Measurements from ENCODE around the gene KIAA1328. TPM values are rescaled to one million over a fixed set of nuclear protein-coding genes. Genes with fewer than 3 reads are reported as not detected.

KIAA1328 gene
- total RNA-seq, 3 donors from 2014 or later: 6.0 to 9.8 (median 7.4) TPM

- TF ChIP-seq CTCF (IDR thresholded peaks at IDR 0.05): no peak
- H3K4me1 ChIP-seq (ENCODE audit: low read depth): no peaks in the 10 kb centered on the region
- H3K36me3 ChIP-seq (ENCODE audit: low read depth): no peaks in the 10 kb centered on the region
- ATAC-seq (no peak), DNase-seq (no peak)
- intact Hi-C loops (cut with DNase I, micrococcal nuclease): no loop called here
- H3K4me3 ChIP-seq: no peak overlapping the region
- H3K9me3 ChIP-seq: no peaks in the 10 kb centered on the region
Measured at GRCh38 chr18:37242826-37243560, 414.1 kb downstream of the KIAA1328 start.

GRCh38 chr18:37243741-37244140, 414.8 kb downstream of the KIAA1328 start:
- no peak overlapping the region for H3K4me3 ChIP-seq
- H3K9me3 ChIP-seq: no peaks in the 10 kb centered on the region
- intact Hi-C loops (cut with DNase I, micrococcal nuclease): no loop called here
- H3K36me3 ChIP-seq (ENCODE audit: low read depth): no peaks in the 10 kb centered on the region
- no peak for DNase-seq
- ATAC-seq: no peak
- H3K4me1 ChIP-seq (ENCODE audit: low read depth): no peaks in the 10 kb centered on the region
- TF ChIP-seq CTCF (IDR thresholded peaks at IDR 0.05): no peak

GRCh38 chr18:37244618-37245017, 415.7 kb downstream of the KIAA1328 start:
- H3K9me3 ChIP-seq: no peaks in the 10 kb centered on the region
- intact Hi-C loops (cut with DNase I, micrococcal nuclease): no loop called here
- no peak for TF ChIP-seq CTCF (IDR thresholded peaks at IDR 0.05)
- ATAC-seq: no peak
- DNase-seq: no peak
- H3K36me3 ChIP-seq (ENCODE audit: low read depth): no peaks in the 10 kb centered on the region
- no peaks in the 10 kb centered on the region for H3K4me1 ChIP-seq (ENCODE audit: low read depth)
- no peak overlapping the region for H3K4me3 ChIP-seq

- no peak for TF ChIP-seq CTCF (IDR thresholded peaks at IDR 0.05)
- ATAC-seq: no peak
- DNase-seq: no peak
- no peak overlapping the region for H3K4me3 ChIP-seq
- H3K9me3 ChIP-seq: no peaks in the 10 kb centered on the region
- intact Hi-C loops (cut with DNase I, micrococcal nuclease): no loop called here
- no peaks in the 10 kb centered on the region for H3K36me3 ChIP-seq (ENCODE audit: low read depth)
- no peaks in the 10 kb centered on the region for H3K4me1 ChIP-seq (ENCODE audit: low read depth)
Measured at GRCh38 chr18:37246779-37247340, 417.9 kb downstream of the KIAA1328 start.

- H3K4me1 ChIP-seq (ENCODE audit: low read depth): no peaks in the 10 kb centered on the region
- no peak for TF ChIP-seq CTCF (IDR thresholded peaks at IDR 0.05)
- no peak for DNase-seq
- intact Hi-C loops (cut with DNase I, micrococcal nuclease): no loop called here
- H3K4me3 ChIP-seq: no peak overlapping the region
- ATAC-seq: no peak
- no peaks in the 10 kb centered on the region for H3K9me3 ChIP-seq
- no peaks in the 10 kb centered on the region for H3K36me3 ChIP-seq (ENCODE audit: low read depth)
Measured at GRCh38 chr18:37247497-37248161, 418.7 kb downstream of the KIAA1328 start.

All from mucosa of descending colon (tissue), 3 donors.